HepG2 (cell line): Measurements from ENCODE around the gene ZNF804A. TPM values are rescaled to one million over a fixed set of nuclear protein-coding genes. Genes with fewer than 3 reads are reported as not detected.

Experiments used
- ATAC-seq: fragments of 200-7000 bp; cut with Tn5 transposase; 3 replicates; pipeline ENCODE4 v1.9.1; 2020; ENCODE audit warnings: mild to moderate bottlenecking, moderate library complexity
- BruUV-seq: library from RNA; stranded (reverse); fragments of 400-500 nt; replicated peaks from 2 replicates; lab custom pipeline; 2021; lab: Mats Ljungman, UMichigan
- CTCF ChIA-PET: fragments of 300-600 bp; formaldehyde crosslinking; extraction: SDS; loops from one replicate; lab custom pipeline; 2021; ENCODE audit warnings: low total read pairs, inconsistent platforms, low intra/inter-chr PET ratio; lab: Yijun Ruan, JAX
- POLR2A ChIA-PET: fragments of 350-600 bp; sonication (Branson Sonifier 250); formaldehyde crosslinking; loops from one replicate; lab custom pipeline; 2020; ENCODE audit warnings: antibody characterized with exemption, inconsistent platforms; lab: Yijun Ruan, JAX
- DNase-seq: peaks from one replicate; pipeline ENCODE4 v3.0.0-alpha.2; 2015; ENCODE audit warnings: low spot score
- FAIRE-seq: peaks from 3 replicates; lab custom pipeline; 2011; peaks lifted over from hg19 to GRCh38; lab: Jason Lieb, UNC
- H2AFZ ChIP-seq: one replicate; pipeline ENCODE4 v1.6.1; 2011; ENCODE audit warnings: low read length, inconsistent platforms
- H3K27ac ChIP-seq: fragments of 300-600 bp; 3 replicates; pipeline ENCODE4 v1.8.0; 2011; ENCODE audit warnings: mixed run types, mild to moderate bottlenecking, mixed read lengths, low read length, inconsistent platforms; ENCODE audit not compliant: insufficient read depth; ENCODE audit errors: extremely low read length
- H3K27me3 ChIP-seq, 2 experiments: fragments of 200-600 bp in 1 of 2; 2 replicates in 1 of 2; 3 replicates in 1 of 2; pipeline versions ENCODE4 v1.6.0 to v1.8.0; 2011; ENCODE audit warnings: low read length in 2 of 2, mild to moderate bottlenecking in 2 of 2, moderate library complexity in 2 of 2, inconsistent platforms in 1 of 2; ENCODE audit not compliant: insufficient read depth in 2 of 2, control insufficient read depth in 1 of 2
- H3K36me3 ChIP-seq, 2 experiments: fragments of 200-600 bp in 1 of 2; replicated peaks in 1 of 2; 2 replicates in 1 of 2; 3 replicates in 1 of 2; pipeline versions ENCODE4 v1.5.1 to v1.8.0; 2011; ENCODE audit warnings: low read length in 2 of 2, inconsistent platforms in 1 of 2; ENCODE audit not compliant: insufficient read depth in 2 of 2, control insufficient read depth in 1 of 2
- H3K4me1 ChIP-seq: 2 replicates; pipeline ENCODE4 v1.5.1; 2012; ENCODE audit warnings: low read length, inconsistent platforms; ENCODE audit not compliant: insufficient read depth
- H3K4me2 ChIP-seq: 2 replicates; pipeline ENCODE4 v1.6.0; 2011; ENCODE audit warnings: low read depth, low read length, inconsistent platforms
- H3K4me3 ChIP-seq, 3 experiments: fragments of 200-600 bp in 1 of 3; sonication (generic), shearing (Covaris generic) in 1 of 3; replicated peaks in 1 of 3; 2 replicates each; pipeline ENCODE4 v1.5.1; 2011 to 2016; ENCODE audit warnings: low read length in 3 of 3, inconsistent platforms in 2 of 3, low read depth in 2 of 3, mild to moderate bottlenecking in 2 of 3, control low read depth in 1 of 3, mixed read lengths in 1 of 3; ENCODE audit not compliant: insufficient read depth in 1 of 3
- H3K79me2 ChIP-seq: one replicate; pipeline ENCODE4 v1.6.1; 2011; ENCODE audit warnings: low read length, inconsistent platforms; ENCODE audit not compliant: insufficient read depth
- H3K9ac ChIP-seq: 2 replicates; pipeline ENCODE4 v1.6.0; 2011; ENCODE audit warnings: mild to moderate bottlenecking, low read depth, low read length, inconsistent platforms; ENCODE audit not compliant: insufficient read depth
- H3K9me3 ChIP-seq: 2 replicates; pipeline ENCODE4 v1.5.1; 2012; ENCODE audit warnings: mild to moderate bottlenecking, low read length
- H4K20me1 ChIP-seq: 2 replicates; pipeline ENCODE4 v1.6.0; 2011; ENCODE audit warnings: inconsistent platforms, mild to moderate bottlenecking, low read length, moderate library complexity; ENCODE audit not compliant: insufficient read depth
- ATAD3A ChIP-seq: sonication (generic); formaldehyde crosslinking; IDR thresholded peaks from 2 replicates; pipeline ENCODE4 v1.4.0; 2020; ENCODE audit warnings: missing genetic modification reagents
- DRAP1 ChIP-seq: IDR thresholded peaks from 2 replicates; pipeline ENCODE4 v1.6.1; 2016; ENCODE audit warnings: missing genetic modification reagents, missing compliant biosample characterization
- FOSL2 ChIP-seq: sonication (generic); formaldehyde crosslinking; IDR thresholded peaks from 2 replicates; pipeline ENCODE4 v1.4.0; 2020; ENCODE audit warnings: missing genetic modification reagents
- GTF3A ChIP-seq: sonication (generic); formaldehyde crosslinking; conservative IDR thresholded peaks from 2 replicates; pipeline ENCODE4 v1.4.0; 2020; ENCODE audit warnings: mild to moderate bottlenecking, missing genetic modification reagents
- IRX3 ChIP-seq: sonication (generic); formaldehyde crosslinking; IDR thresholded peaks from 2 replicates; pipeline ENCODE4 v1.8.1; 2023; ENCODE audit warnings: mild to moderate bottlenecking, low read depth, missing genetic modification reagents, borderline replicate concordance
- MLX ChIP-seq: IDR thresholded peaks from 2 replicates; pipeline ENCODE4 v1.6.1; 2016
- NCOA2 ChIP-seq: sonication (generic); formaldehyde crosslinking; IDR thresholded peaks from 2 replicates; pipeline ENCODE4 v1.8.0; 2022; ENCODE audit warnings: inconsistent platforms
- RCOR2 ChIP-seq: IDR thresholded peaks from 2 replicates; pipeline ENCODE4 v1.6.1; 2016; ENCODE audit warnings: missing biosample characterization, missing genetic modification reagents
- REPIN1 ChIP-seq: sonication (generic); formaldehyde crosslinking; IDR thresholded peaks from 2 replicates; pipeline ENCODE4 v1.8.0; 2022; ENCODE audit warnings: missing genetic modification reagents, low read depth, mild to moderate bottlenecking, borderline replicate concordance
- SIN3A ChIP-seq: IDR thresholded peaks from 2 replicates; pipeline ENCODE4 v1.6.1; 2011; ENCODE audit warnings: low read depth, mild to moderate bottlenecking, control low read depth, low read length, borderline replicate concordance
- SIX1 ChIP-seq: sonication (generic); formaldehyde crosslinking; IDR thresholded peaks from 2 replicates; pipeline ENCODE4 v1.4.0; 2020; ENCODE audit warnings: missing genetic modification reagents, borderline replicate concordance
- SMARCE1 ChIP-seq: fragments of 450-650 bp; IDR thresholded peaks from 2 replicates; pipeline ENCODE4 v1.6.1; 2017; ENCODE audit warnings: borderline replicate concordance
- SSRP1 ChIP-seq: IDR thresholded peaks from 2 replicates; pipeline ENCODE4 v1.6.1; 2016; ENCODE audit warnings: control low read depth
- TAF1 ChIP-seq: sonication (generic); formaldehyde crosslinking; IDR thresholded peaks from 2 replicates; pipeline ENCODE4 v1.4.0; 2020; ENCODE audit warnings: missing genetic modification reagents
- TFAP4 ChIP-seq: sonication (generic); IDR thresholded peaks from 2 replicates; pipeline ENCODE4 v1.6.1; 2016; ENCODE audit warnings: low read depth, borderline replicate concordance
- THYN1 ChIP-seq: sonication (generic); formaldehyde crosslinking; IDR thresholded peaks from 2 replicates; pipeline ENCODE4 v1.8.1; 2023; ENCODE audit warnings: low read depth, mild to moderate bottlenecking, moderate library complexity, missing genetic modification reagents, borderline replicate concordance
- YEATS4 ChIP-seq: sonication (generic); formaldehyde crosslinking; IDR thresholded peaks from 2 replicates; pipeline ENCODE4 v1.4.0; 2020; ENCODE audit warnings: missing genetic modification reagents, borderline replicate concordance
- ZBTB21 ChIP-seq: sonication (generic); formaldehyde crosslinking; IDR thresholded peaks from 2 replicates; pipeline ENCODE4 v1.4.0; 2020; ENCODE audit warnings: missing genetic modification reagents
- ZBTB7B ChIP-seq: sonication (generic); formaldehyde crosslinking; IDR thresholded peaks from 2 replicates; pipeline ENCODE4 v1.4.0; 2020; ENCODE audit warnings: missing genetic modification reagents
- ZNF331 ChIP-seq: sonication (generic); formaldehyde crosslinking; IDR thresholded peaks from 2 replicates; pipeline ENCODE4 v1.4.0; 2020; ENCODE audit warnings: missing genetic modification reagents
- WGBS: methylation state at CpG from one replicate; pipeline ENCODE4 v1.1.6; 2017; ENCODE audit warnings: low lambda C conversion rate; 5-methylcytosine and 5-hydroxymethylcytosine counted together
- in situ Hi-C: cut with HindIII; loops from 2 replicates; pipeline ENCODE4 v1.10.0; 2017; ENCODE audit warnings: low pct_unique_long_range_greater_than_20kb; ENCODE audit not compliant: extremely low pct_ligation_motif_present
- intact Hi-C: fragments of 100-400 bp; cut with micrococcal nuclease; formaldehyde crosslinking; loops from one replicate; pipeline ENCODE4 v1.10.0; 2022; ENCODE audit not compliant: unreplicated experiment
- polyA plus RNA-seq, 8 experiments: library from polyadenylated mRNA; depleted of rRNA in 3 of 8; stranded (reverse) in 7 of 8; unstranded in 1 of 8; fragments of >200 nt; fragmentation: Illumina TruSeq in 4 of 8; extraction: Trizol in 4 of 8; gene quantifications; 2 replicates each; pipeline versions ENCODE4 v1.2.1 to v1.2.3, GENCODE V29; 2011 to 2016; ENCODE audit warnings: low read depth in 4 of 8, missing spikeins in 1 of 8, mixed read lengths in 1 of 8; ENCODE audit not compliant: insufficient read depth in 1 of 8
- total RNA-seq, 5 experiments: library from RNA; depleted of rRNA; stranded (reverse); fragments of >200 nt; fragmentation: Illumina TruSeq; extraction: Trizol; gene quantifications; 2 replicates each; pipeline ENCODE4 v1.2.3, GENCODE V29; 2016; ENCODE audit warnings: low read depth in 1 of 5
- TF ChIP-seq, protein P1 (sequence below): IDR thresholded peaks from 2 replicates; pipeline ENCODE4 v1.6.1; 2016; ENCODE audit warnings: mild to moderate bottlenecking

ZNF804A gene
- total and polyA plus RNA-seq, 2 of the 13 experiments (the other 11 are each of a cell fraction or from before 2014, with no cell fraction given) = 0.07 to 0.09 TPM

GRCh38 chr2:184765112-184765895 lies 167.0 kb downstream of the ZNF804A start (continued):
- no peak for TF ChIP-seq SIX1 (CRISPR knock-in tag)
- no peak for TF ChIP-seq ZBTB21 (CRISPR knock-in tag)
- no peak for TF ChIP-seq SMARCE1
- no peak for TF ChIP-seq SSRP1 (CRISPR knock-in tag)
- TF ChIP-seq, protein P1, sequence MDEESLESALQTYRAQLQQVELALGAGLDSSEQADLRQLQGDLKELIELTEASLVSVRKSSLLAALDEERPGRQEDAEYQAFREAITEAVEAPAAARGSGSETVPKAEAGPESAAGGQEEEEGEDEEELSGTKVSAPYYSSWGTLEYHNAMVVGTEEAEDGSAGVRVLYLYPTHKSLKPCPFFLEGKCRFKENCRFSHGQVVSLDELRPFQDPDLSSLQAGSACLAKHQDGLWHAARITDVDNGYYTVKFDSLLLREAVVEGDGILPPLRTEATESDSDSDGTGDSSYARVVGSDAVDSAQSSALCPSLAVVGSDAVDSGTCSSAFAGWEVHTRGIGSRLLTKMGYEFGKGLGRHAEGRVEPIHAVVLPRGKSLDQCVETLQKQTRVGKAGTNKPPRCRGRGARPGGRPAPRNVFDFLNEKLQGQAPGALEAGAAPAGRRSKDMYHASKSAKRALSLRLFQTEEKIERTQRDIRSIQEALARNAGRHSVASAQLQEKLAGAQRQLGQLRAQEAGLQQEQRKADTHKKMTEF (CRISPR knock-in tag) = no peak
- TF ChIP-seq RCOR2 (CRISPR knock-in tag) = no peak
- no peak for TF ChIP-seq DRAP1

DNA sequence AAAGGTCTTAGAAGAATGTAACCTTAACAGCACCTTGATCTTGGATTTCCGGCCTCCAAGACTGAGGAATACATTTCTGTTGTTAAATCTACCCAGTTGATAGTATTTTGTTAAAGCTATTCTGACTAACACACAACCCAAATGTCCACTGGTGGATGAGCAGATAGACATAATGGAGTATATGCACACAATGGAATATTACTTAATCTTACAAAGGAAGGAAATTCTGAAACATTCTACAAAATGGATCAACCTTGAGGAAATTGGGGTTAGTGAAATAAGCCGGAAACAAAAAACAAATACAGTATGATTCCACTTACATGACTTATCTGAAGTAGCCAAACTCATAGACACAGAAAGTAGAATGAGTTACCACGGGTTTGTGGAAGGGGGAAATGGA lies 168.7 kb downstream of the ZNF804A start:
- no peaks in the 10 kb centered on the region for H4K20me1 ChIP-seq
- no peaks in the 10 kb centered on the region for H3K9me3 ChIP-seq
- ChIA-PET POLR2A (no interaction called here), CTCF (no interaction called here)
- DNase-seq = no peak
- H3K9ac ChIP-seq = no peak overlapping the region
- BruUV-seq = no TSS peak
- no peak for ATAC-seq
- H3K4me2 ChIP-seq = no peak overlapping the region
- no peak overlapping the region for H2AFZ ChIP-seq
- H3K27ac ChIP-seq = no peak overlapping the region
- in situ Hi-C loops (no loop called here), intact Hi-C loops (no loop called here)
- TF ChIP-seq MLX (no peak), REPIN1 (CRISPR knock-in tag) (no peak), ZBTB7B (CRISPR knock-in tag) (no peak), GTF3A (CRISPR knock-in tag) (no peak), TAF1 (CRISPR knock-in tag) (no peak), YEATS4 (CRISPR knock-in tag) (no peak), ATAD3A (CRISPR knock-in tag) (no peak), FOSL2 (CRISPR knock-in tag) (no peak), TFAP4 (no peak), ZNF331 (CRISPR knock-in tag) (no peak), SIN3A (no peak), NCOA2 (CRISPR knock-in tag) (no peak), THYN1 (CRISPR knock-in tag) (no peak), IRX3 (no peak)
- no peaks in the 10 kb centered on the region for H3K4me1 ChIP-seq
- H3K79me2 ChIP-seq = no peaks in the 10 kb centered on the region
- 12% methylated on average over 3 of the region's 3 CpGs for WGBS
- H3K27me3 ChIP-seq = no peaks in the 10 kb centered on the region
- H3K36me3 ChIP-seq = no peaks in the 10 kb centered on the region
- FAIRE-seq = no peak
- H3K4me3 ChIP-seq = no peak overlapping the region
